ENCODE results near the gene RORC. TPM values are rescaled to one million over a fixed set of nuclear protein-coding genes. Genes with fewer than 3 reads are reported as not detected.

Gene RORC
- polyA plus RNA-seq, 3 donors: 0.83 to 1.5 (median 1.3) TPM

- no peak for DNase-seq (ENCODE audit: low read depth in 3 of 3, low spot score in 2 of 3)
Observed at GRCh38 chr1:151829352-151830046, 2.1 kb downstream of the RORC start.

- DNase-seq (ENCODE audit: low read depth in 3 of 3, low spot score in 2 of 3): no peak
Observed at GRCh38 chr1:151828921-151829320, 2.7 kb downstream of the RORC start.

GRCh38 chr1:151827853-151828252, 3.7 kb downstream of the RORC start:
- no peak for DNase-seq (ENCODE audit: low read depth in 3 of 3, low spot score in 2 of 3)

- DNase-seq (ENCODE audit: low read depth in 3 of 3, low spot score in 2 of 3): no peak
Observed at GRCh38 chr1:151825751-151826660, 5.6 kb downstream of the RORC start.

GRCh38 chr1:151825204-151825603, 6.4 kb downstream of the RORC start:
- DNase-seq (ENCODE audit: low read depth in 3 of 3, low spot score in 2 of 3): no peak

- DNase-seq (ENCODE audit: low read depth in 3 of 3, low spot score in 2 of 3): no peak
Observed at GRCh38 chr1:151823175-151823574, 8.4 kb downstream of the RORC start.

GRCh38 chr1:151822404-151822803, 9.2 kb downstream of the RORC start:
- DNase-seq (ENCODE audit: low read depth in 3 of 3, low spot score in 2 of 3): no peak

GRCh38 chr1:151820940-151821339, 10.7 kb downstream of the RORC start:
- no peak for DNase-seq (ENCODE audit: low read depth in 3 of 3, low spot score in 2 of 3)

- no peak for DNase-seq (ENCODE audit: low read depth in 3 of 3, low spot score in 2 of 3)
Observed at GRCh38 chr1:151819976-151820623, 11.5 kb downstream of the RORC start.

GRCh38 chr1:151819227-151819835, 12.3 kb downstream of the RORC start:
- DNase-seq (ENCODE audit: low read depth in 3 of 3, low spot score in 2 of 3): no peak

GRCh38 chr1:151817353-151817730, 14.3 kb downstream of the RORC start:
- DNase-seq (ENCODE audit: low read depth in 3 of 3, low spot score in 2 of 3): no peak

- no peak for DNase-seq (ENCODE audit: low read depth in 3 of 3, low spot score in 2 of 3)
Observed at GRCh38 chr1:151816548-151817352, 14.9 kb downstream of the RORC start.

- no peak for DNase-seq (ENCODE audit: low read depth in 3 of 3, low spot score in 2 of 3)
Observed at GRCh38 chr1:151815716-151816327, 15.8 kb downstream of the RORC start.

- DNase-seq (ENCODE audit: low read depth in 3 of 3, low spot score in 2 of 3): no peak
Observed at GRCh38 chr1:151814971-151815545, 16.5 kb downstream of the RORC start.

GRCh38 chr1:151814426-151814825, 17.2 kb downstream of the RORC start:
- no peak for DNase-seq (ENCODE audit: low read depth in 3 of 3, low spot score in 2 of 3)

- no peak for DNase-seq (ENCODE audit: low read depth in 3 of 3, low spot score in 2 of 3)
Observed at GRCh38 chr1:151813271-151813977, 18.2 kb downstream of the RORC start.

- DNase-seq (ENCODE audit: low read depth in 3 of 3, low spot score in 2 of 3): no peak
Observed at GRCh38 chr1:151811181-151811580, 20.4 kb downstream of the RORC start.

- DNase-seq (ENCODE audit: low read depth in 3 of 3, low spot score in 2 of 3): no peak
Observed at GRCh38 chr1:151809985-151810556, 21.5 kb downstream of the RORC start.
